Astrocyte of the hippocampus (primary cell): Measurements from ENCODE around the gene ALDH5A1.
A peak's percentile ranks its signal among the peaks of the same experiment; 100 is the strongest.
"Not testable (repeated sequence)": the region's sequence is repeated elsewhere in the genome, so short reads cannot be mapped to it uniquely, and the experiment has no call there.

ENCODE experiments used
- DNase-seq: peaks from one replicate; pipeline ENCODE4 v3.0.0; 2011; ENCODE audit warnings: low read depth, low spot score

The ALDH5A1 gene

DNA sequence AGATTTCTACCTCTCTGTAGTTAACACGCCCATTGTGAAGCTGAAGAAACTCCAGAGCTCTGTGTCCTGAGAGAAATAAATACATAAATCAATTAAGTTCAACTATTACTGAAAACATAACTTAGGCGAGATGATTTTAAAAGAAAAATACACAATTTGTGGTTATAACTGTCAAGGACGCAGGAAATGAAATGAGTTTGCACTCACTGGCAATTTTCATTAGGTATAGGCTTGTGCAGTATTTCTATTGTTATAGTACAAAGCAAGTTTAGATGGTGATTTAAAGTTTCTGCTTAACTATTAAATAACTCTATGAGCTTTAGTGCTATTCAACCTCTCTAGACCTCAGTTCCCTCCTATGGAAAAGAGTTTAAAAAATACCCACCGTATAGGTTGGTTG, 8.7 kb upstream of the ALDH5A1 start:
- no peak for DNase-seq

DNA sequence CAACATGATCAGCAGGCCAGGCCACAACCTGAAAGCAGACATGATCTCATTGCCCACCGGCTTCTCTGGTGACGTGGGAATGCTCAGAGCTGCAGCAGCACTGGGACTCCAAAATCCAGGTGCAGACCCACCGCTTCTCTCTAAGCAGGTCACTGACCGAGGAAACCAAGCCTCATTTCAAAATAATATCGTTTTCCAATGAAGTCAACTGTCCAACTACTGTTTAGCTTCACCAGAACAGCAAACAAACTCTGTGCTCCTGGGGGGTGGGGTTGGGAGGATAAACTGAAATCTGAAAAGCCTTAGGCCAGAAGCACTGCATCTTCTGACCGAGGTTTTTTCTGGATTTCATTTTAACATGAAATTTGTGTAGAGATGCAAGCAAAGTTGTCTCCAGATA, 5.3 kb upstream of the ALDH5A1 start, which contains the start of gene GPLD1:
TSS of gene GPLD1 (minus strand) at position 109 of the 400 bp plus-strand sequence. CDS start at position 42, 67 bp downstream.
- no peak for DNase-seq

DNA sequence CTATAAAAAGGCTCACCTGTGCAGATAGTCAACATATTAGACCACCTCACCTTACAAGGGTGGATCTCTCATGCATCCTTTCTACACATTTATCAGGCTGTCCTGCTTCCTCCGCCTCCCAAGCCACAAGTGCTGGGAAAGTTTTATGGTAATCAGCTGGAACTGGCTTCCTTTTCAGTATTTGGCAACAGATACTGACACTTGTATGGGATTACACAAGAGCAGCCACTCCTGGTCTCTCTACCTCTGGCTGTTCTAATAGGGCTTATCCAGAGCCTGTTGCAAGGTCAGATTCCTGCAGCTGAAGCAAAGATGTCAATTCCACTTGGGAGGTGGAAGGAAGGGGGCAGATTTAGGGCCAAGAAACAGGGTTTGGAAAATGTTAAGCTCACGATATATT, 4.9 kb upstream of the ALDH5A1 start:
- DNase-seq, result peak; percentile 46

DNA sequence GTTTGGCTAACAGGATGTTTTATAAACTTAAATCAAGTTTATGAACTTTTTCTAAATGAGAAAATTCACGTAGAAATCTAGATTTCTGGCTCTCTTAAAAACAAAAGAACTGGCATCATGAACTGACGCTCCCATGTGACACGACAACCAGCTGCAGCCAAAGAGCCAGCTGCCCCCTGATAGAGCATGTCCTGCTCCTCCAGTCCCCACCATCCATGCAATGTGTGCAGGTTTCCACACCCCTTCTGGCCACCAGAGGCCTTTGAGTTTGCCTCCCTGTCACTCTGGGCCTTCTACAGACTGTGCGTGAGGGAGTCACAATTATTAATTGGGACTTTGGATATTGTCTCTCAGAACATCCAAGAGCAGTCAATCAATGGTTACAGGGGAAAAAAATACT, 3.8 kb upstream of the ALDH5A1 start:
- DNase-seq, result no peak

DNA sequence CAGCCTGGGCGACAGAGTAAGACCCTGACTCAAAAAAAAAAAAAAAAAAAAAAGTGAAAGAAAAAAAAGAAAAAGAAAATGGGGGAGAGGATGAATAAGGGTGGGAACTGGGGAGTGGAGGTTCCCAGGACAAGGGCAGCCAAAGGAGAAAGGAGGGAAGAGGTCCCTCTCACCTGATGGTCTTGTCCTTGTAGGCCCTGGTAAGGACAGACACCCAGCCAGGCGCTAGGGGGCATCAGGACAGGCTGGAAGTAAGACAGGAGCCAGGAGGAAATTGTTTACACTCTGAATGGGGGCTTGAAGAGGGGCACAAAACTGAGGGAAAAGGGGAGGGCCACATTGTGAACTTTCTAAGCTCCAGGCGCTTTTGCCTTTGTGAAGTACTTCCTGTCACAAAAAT, 2.3 kb upstream of the ALDH5A1 start:
- peak; percentile 9 for DNase-seq

DNA sequence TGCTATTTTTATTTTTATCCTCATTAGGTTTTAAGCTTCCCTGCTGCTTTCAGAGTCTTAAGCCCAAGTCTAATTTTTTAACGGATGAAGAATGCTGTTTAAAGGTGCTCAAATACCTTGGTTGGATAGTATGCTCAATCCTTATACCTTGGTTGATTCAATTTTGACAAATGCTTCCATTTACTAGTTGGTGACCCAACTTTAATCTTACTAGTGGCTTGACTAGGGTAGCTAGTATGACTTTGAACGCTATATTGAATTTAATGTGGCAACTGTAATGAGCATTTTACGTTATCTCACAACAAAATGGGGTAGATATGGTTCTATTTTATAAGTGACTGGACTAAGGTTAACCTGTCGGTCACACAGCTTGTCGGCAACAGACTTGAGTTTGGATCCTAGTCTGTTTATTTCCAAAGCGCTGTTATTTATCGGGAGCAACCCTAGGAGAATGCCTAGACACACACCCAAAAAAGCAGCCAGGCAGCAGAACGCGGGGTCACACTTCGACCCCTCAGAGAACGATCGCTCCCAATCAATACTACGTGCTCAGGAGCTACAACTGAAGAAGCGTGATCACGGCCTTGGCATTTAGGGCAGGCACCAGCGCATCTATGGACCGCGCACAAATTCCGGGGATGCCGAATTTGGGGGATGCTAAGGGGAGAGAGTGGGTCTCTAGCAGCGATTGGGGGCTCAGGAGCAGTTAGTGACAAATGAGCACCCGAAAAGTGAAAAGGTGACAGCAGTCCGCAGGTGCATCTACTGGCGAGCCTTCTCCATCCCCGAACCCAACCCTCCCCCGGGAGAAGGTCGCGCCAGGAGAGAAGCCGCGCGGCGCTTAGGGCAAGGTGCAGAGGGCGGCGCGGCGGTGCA, 586 bp upstream of the ALDH5A1 start:
- no peak for DNase-seq

DNA sequence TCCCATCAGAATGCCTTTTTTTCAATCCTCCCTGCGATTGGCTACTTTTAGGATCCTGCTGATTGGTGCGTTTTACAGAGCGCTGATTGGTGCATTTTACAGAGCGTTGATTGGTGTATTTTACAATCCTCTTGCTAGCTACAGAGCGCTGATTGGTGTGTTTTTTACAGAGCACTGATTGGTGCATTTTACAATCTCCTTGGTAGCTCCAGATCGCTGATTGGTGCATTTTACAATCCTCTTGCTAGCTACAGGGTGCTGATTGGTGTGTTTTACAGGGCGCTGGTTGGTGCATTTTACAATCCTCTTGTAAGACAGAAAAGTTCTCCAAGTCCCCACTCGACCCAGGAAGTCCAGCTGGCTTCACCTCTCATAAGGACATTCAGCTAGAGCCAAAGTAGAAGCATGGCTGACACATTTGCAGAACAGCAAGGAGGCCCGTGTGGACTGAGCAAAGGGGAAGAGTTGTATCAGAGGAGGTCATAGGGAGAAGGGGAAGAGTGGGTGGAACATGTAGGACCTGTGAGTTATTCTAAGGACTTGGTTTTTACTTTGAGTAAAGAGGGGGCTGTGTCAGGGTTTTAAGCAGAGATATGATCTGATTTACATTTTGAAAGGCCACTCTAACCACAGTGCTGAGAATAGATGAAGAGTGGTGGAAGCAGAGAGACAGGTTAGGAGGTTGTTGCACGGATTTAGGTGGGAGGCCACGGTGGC, 2.6 kb downstream of the ALDH5A1 start:
- no peak for DNase-seq

DNA sequence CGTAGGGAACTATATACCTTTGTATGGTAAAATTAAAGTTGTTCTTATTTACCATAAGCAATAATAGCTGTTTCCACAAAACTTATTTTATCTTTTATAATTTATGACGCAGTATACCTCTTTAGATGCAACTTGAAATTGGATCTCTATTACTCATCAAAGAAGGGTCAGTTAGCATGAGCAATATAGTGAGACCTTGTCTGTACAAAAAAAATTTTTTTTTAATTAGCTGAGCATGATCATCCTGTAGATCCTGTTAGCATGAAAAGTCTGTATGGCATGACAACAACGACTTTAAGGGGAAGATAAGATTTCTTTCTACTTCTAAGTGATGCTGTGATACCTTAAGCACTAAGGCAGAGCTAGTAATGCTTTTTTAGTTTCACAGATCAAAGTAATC, 5.9 kb downstream of the ALDH5A1 start:
- DNase-seq, result no peak

DNA sequence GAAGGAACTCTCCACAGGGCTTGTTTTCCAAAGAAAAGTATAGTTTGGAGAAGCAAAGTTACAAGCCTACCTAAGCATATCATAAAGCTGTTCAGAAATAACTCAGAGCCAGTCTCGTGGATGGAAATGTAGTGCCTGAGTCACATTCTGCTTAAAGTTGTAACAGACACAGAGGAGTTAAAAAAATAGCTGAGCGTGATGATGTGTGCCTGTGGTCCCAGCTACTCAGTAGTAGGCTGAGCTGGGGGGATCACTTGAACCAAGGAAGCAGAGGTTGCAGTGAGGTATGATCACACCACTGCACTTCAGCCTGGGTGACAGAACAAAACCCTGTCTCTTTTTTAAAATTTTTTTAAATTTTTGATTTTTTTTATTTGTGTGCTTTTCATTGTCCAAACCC, 6.6 kb downstream of the ALDH5A1 start:
- no peak for DNase-seq

DNA sequence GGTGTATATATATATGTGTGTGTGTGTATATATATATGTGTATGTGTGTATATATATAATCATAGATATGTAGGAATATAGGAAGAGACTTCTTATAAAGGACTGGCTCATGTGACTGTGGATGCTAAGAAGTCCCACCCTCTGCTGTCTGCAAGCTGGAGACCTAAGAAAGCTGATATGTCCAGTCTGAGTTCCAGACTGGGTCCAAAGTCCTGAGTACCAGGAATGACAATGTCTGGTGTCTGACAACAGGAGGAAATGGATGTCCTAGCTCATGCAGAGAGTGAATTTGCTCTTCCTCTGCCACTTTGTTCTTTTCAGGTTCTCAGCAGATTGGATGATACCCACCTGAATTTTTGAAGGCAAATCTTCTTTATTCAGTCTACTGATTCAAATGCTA, 7.1 kb downstream of the ALDH5A1 start:
- no peak for DNase-seq

DNA sequence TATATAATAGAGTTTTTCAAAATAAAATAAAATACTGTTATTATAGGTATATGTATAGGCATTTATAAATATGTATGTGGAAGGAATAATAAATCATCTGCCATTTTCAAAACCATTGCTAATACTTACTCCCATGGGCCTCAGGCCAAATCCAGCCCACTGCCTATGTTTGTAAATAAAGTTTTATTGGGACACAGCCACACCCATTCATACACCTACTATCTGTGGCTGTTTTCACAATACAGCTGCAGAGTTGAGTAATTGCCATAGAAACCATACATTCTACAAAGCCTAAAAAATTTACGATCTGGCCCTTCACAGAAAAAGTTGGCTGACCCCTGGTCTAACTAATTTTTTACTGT, 9.5 kb downstream of the ALDH5A1 start:
- DNase-seq, result no peak

DNA sequence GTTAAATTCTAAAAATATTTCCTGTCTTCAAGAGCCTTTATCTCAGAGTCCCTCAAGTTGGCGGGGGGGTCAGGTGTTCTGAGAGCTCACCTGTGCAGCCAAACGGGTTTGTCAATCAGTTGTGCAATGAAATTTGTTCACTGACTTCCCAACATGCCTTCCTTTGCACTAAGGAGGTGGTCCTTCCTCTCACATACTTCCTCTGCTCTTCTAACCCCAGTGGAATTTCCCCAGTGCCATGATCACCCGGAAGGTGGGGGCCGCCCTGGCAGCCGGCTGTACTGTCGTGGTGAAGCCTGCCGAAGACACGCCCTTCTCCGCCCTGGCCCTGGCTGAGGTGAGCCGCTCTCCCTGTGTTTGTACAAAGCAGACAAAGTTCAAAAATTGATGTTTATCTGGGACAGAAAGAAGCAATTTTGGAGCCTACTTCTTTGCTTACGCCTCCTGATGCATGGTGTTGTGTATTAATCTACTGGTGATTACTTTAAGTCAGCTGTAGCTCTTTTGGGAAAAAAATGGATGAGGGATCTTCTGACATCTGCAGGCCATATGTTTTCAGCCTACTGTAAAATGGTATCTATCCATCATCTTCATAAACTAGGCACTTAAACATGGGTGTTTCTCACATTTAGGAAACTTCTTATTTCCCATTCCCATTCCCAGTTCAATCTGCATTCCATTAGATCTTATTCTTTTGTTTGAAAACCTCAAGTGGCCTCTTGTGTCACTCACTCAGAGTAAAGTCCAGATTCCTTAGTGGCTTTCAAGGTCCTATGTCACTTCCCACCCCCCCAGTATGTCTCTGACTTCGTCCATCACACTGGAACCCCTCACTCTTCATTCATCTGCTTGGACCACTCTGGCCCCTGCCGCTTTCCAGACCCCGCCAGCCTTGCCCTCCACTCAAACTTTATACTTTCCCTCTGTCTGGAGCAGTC, 10.1 kb downstream of the ALDH5A1 start:
- no peak for DNase-seq

DNA sequence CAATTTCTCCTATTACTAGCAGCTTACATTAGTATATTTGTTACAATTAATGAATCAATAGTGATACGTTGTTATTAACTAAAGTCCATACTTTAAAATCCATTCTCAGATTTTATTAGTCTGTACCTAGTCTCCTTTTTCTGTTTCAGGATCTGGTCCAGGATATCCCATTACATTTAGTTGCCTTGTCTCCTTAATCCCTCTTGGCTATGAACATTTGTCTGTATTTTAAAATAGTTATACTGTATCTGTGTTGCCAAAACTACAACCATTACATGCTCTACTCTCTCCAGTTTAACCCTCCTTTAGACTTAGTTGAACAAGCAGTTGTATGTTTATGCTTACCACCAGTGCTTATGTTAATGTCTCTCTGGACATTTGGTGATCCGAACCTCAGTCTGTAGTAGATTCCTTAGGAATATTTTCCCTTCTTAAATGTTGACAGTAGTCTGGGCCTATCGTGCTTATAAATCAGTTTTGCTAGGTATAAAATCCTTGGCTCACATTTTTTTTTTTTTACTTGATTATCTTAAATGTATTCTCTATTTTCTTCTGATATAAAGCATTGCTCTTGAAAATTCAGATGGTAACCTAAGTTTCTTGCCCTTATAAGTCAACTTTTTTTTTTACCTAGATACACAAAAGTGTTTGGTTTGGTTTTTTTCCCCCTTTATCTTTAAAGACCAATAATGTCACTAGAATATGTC, 12.2 kb downstream of the ALDH5A1 start:
- no peak for DNase-seq

DNA sequence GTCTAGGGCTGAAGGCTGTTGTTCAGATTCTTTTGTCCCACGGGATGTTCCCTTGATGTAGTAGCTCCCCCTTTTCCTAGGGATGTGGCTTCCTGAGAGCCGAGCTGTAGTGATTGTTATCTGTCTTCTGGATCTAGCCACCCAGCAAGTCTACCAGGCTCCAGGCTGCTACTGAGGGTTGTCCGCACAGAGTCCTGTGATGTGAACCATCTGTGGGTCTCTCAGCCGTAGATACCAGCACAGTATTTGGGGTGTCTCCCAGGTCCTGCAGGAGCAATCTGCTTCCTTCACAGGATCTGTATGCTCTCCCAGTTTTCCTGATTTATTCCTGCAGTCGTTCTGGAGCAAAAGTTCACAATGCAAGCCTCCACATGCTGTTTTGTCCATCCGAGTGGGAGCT, 17.2 kb downstream of the ALDH5A1 start:
- DNase-seq, result not testable (repeated sequence)

DNA sequence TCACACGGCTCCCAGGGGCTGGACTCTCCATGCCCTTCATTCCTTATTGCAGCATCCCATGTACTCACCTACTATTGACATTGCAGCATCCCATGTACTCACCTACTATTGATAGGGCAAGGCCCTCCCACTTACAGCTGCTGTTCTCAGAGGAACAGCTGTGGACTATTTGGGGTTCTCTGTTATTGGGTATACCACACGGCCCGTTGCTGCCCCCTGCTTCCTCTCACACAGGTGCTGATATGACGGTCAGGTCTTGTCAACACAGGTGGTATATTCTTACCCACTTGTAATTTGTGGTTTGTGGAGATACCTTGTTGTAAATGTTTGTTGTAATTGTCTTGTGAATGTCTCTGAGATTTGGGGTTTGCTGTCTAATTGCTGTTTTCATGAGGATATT, 18.8 kb downstream of the ALDH5A1 start:
- no peak for DNase-seq

DNA sequence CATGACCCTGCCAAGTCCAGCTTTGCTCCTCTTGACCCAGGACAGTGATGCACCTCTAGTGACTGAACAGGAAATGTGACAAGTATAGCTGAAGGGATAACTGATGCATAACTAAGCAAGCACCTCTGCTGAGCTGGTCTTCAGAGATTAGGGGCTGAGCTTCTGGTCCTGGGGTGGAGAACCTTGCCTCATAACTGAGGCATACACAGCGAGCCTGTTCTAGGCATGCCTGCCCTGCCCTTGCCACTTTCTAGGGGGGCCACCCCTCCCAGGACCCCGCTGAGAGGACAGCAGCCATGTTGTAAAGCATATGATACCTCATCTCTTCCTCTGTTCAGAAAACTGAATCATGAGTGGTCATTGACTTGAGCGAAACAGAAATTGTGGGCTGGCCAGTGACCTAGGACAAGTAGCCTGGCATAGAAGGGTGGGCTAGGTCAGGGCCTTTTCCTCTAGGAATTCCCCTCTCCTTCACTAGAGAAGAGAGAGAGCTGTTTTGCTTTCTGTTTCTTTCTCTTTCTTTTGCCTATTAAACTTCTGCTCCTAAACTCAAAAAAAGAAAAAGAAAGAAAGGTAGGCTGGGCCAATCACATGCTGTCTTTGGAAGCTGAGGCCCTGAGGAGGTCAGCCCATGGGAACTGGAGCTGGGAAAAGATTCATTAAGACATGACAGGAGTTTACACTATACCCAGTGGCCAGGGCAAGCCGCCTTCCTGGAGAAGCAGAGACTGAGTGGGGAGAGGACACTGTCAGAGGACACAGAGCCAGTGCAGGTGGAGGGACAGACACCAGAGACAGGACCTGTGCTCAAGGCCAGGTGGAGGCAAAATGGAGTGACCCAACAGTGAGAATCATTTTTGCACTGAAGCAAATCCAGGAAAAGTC, 23.1 kb downstream of the ALDH5A1 start:
- DNase-seq, result no peak

DNA sequence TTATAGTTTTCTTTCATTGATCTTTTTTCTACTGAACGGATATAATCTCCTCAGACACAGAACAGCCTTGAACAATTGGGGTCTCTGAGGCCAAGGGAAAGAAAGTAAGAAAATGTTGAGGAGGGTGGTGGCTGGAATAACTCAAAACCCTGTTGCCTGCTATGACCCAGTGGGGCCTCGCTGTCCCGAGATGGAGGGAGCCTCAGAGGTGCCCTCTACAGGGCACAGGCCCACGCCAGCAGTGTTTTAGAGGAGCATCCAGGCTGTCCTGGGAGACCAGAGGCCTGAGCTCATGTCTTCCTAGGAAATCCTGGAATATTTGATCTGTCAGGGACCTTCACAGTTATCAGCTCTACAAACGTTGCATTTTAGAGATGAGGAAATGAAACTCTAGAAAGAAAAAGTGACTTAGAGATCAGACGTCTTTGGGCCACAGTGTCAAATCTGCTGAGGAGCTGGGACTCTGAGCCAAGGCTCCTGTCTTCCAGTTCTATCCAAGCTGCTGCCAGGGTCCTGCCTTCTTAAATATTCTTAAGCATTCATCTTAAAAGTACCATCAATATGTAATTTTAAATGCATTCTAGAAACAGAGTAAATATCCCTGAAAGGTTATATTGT, 26.3 kb downstream of the ALDH5A1 start:
- DNase-seq, result peak; percentile 50

DNA sequence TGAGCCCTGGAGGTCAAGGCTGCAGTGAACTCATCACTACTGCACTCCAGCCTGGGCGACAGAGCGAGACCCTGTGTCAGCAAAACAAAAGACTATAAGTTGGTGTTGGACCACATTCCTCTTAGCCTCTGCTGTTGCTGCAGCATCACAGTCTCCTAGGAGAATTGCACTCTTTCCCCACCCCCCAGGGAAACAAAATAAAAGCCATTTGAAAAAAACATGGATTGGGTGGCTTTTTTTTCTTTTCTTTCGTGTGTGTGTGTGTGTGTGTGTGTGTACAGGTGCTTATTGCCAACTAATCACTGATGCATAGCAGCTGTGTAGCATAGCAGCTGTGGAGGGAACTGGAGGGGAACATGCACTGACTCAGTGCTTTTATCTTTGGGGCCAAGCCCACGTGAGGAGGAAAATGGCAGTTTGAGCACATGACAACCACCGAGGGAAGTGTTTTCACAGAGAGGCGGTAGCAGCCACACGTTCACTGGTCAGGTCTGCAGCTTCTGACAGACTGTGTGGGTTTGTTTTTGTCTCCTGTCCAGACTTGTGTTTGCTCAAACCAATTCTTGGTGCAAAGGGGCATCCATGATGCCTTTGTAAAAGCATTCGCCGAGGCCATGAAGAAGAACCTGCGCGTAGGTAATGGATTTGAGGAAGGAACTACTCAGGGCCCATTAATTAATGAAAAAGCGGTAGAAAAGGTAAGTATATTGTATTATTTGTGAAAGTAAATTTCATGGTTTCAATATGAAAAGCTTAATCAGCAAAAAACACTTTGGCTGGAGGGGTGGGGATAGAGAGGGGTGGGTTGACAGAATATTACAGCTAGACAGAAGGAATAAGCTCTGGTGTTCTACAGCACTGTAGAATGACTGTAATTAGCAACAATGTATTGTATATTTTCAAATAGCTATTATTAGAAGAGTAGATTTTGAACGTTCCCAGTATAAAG, 27.7 kb downstream of the ALDH5A1 start:
- DNase-seq, result peak; percentile 29

DNA sequence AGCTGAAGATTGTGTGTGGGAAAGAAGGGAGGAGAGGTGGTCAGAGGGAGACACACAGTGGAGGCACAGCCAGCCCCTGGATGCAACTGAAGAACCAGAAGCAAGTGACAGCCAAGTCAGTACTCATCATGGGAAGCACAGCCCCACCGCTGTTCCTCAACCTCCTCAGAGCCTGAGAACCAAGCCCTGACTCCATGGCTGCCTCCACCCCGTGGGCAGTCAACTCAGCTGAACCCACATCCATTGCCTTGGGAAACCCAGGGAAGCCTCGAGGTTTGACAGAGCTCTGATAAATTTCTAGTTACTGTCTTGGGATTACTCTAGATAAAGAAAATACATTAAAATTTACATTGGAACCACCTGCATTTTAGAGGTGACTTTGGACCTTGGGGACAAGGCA, 29.6 kb downstream of the ALDH5A1 start:
- no peak for DNase-seq
